GM19238 (cell line): Measurements from ENCODE around the gene EXOSC9.
"Not testable (repeated sequence)": the region's sequence is repeated elsewhere in the genome, so short reads cannot be mapped to it uniquely, and the experiment has no call there.

Experiments used
- DNase-seq: peaks from one replicate; pipeline ENCODE4 v3.0.0; 2011; ENCODE audit warnings: low spot score; ENCODE audit not compliant: insufficient read length

The EXOSC9 gene, protein sequence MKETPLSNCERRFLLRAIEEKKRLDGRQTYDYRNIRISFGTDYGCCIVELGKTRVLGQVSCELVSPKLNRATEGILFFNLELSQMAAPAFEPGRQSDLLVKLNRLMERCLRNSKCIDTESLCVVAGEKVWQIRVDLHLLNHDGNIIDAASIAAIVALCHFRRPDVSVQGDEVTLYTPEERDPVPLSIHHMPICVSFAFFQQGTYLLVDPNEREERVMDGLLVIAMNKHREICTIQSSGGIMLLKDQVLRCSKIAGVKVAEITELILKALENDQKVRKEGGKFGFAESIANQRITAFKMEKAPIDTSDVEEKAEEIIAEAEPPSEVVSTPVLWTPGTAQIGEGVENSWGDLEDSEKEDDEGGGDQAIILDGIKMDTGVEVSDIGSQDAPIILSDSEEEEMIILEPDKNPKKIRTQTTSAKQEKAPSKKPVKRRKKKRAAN

GRCh38 chr4:121800961-121801714, at the start of gene EXOSC9:
Gene EXOSC9 (plus strand): TSS chr4:121801323. CDS start chr4:121801425, 102 bp downstream.
- peak; percentile 48 for DNase-seq

DNA sequence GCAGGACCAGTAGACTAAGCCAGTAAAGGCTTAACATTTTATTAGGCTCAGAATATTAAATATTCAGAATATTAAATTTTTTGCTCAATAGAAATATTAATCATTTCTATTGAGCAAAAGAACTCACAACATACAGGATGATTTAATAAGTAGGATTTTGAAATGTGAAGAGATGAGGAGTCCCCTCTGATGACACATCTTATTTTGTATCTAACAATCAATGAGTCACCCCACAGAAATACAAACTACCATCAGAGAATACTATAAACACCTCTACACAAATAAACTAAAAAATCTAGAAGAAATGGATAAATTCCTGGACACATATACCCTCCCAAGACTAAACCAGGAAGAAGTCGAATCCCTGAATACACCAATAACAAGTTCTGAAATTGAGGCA, 49.0 kb upstream of the EXOSC9 start:
- not testable (repeated sequence) for DNase-seq

GRCh38 chr4:121758925-121759568, 42.1 kb upstream of the EXOSC9 start:
- DNase-seq: no peak

GRCh38 chr4:121760205-121760604, 40.9 kb upstream of the EXOSC9 start:
- DNase-seq: no peak

DNA sequence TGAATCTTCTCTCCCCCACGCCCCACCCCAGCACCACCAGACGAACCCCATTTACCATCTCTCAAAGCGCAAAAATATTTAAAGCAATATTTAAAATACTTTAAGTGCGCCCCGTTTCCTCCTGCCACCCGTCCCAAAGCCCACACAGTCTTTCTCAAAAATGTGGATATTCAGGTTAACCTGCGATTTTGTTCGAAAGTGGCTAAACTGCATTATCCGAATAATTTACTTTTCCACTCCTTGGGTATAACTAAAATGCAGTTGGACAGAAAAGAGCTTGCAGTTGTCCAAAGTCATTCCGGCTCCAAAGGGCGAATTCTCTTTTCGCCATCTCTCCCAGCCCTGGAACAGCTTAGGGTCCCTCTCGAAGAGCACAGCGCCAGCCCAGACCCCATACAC, 36.8 kb upstream of the EXOSC9 start:
- no peak for DNase-seq

GRCh38 chr4:121764702-121765367, 36.3 kb upstream of the EXOSC9 start, which contains the start of gene SMIM43:
Gene SMIM43 (minus strand): TSS chr4:121765164. CDS start chr4:121765105, 59 bp downstream.
- DNase-seq: no peak

- no peak for DNase-seq
These were observed 35.8 kb upstream of the EXOSC9 start for GRCh38 chr4:121765368-121765705.

DNA sequence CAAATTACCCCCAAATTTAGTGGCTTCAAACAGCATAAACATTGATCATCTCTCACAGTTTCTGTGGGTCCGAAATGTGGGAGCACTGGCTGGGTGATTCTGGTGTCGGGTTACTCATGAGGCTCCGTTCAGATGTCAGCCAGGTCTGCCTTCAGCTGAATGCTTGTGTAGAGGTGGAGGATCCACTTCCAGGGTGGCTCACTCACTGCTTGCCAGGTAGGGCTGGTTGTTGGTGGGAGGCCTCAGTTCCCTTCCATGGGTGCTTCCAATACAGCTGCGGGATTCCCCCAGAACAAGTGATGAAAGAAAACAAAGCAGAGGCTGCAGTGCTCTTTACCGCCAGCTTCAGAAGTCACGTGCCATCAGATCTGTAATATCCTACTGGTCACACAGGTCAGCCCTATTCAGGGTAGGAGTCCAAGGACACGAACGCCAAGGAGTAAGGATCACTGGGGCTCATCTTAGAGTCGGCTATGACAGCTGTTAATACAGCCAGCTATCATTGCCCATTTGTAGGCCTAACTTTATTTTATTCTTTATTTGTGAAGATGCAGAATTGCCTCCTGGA, 35.1 kb upstream of the EXOSC9 start:
- DNase-seq: no peak

DNA sequence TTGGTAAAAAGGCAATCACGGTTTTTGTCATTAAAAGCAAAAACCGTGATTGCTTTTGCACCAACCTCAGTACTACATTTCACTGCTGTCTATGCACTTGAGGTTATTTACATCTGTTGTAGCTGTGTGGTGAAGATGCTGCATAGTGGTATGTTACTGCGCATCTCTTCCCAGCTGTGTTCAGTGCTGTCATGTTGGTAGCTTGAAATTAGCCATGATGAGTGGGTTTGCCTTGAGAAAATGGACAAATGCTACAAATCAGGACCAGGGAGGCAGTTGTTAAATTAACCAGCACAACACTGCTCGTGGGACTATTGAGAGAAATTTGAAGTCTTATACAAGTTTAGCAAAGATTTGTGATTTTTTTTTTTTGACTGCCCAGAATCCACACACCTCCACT, 34.0 kb upstream of the EXOSC9 start:
- DNase-seq: no peak

DNA sequence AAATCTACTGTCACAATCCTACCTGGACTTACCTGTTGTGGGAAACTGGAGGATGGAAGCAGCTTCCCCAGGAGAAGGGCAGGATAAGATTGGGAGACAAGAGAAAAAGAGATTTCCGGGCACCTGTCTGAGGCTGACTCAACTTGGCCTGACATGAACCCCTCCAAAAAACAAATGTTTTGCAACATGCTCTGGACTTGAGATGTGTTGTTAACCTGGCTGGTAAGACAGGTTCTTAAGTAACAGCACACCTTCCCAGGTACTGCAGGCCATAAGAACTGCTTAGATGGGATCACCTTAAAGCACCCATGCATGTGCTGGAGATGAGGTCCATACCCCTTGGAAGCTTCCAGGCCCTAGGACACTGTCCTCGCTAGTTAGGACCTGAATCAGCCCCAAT, 31.8 kb upstream of the EXOSC9 start:
- no peak for DNase-seq

DNA sequence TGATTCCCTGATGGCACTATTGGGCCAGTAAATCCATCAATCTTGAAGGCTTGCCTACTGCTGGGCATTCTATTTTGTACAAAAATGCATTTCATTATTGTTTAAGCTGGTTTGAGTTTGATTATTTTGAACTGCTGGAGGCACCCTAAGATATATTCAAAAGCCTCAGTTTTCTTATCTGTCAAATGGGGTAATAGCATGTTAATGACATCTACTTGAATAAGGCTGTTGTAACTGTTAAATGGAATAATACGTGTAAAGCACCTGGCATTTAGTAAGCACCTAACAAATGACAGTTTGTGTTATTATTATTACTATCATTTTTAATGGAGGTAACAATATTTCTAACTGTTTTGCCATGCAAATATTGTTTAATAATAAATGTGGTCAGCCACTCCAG, 29.3 kb upstream of the EXOSC9 start:
- DNase-seq: no peak

DNA sequence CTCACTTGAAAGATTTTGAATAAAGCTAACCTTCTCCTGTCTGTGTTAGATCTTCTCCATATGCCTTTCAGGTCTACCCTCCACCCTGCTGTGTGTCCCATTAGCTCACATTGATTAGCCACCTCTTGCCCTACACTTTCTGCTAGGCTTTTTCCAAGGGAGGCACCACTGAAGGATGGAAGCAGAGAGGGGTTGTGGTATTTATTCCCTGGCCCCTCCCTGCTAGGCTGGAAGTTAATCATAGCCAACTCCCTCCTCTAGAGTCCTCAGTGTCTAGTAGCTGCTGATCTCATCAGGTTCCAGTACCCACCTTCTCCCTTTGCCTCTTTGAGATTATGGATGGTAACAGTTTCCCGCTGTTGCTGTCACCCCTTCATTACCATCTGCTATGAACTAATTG, 27.2 kb upstream of the EXOSC9 start:
- DNase-seq: no peak

GRCh38 chr4:121776610-121777401, 24.3 kb upstream of the EXOSC9 start:
- DNase-seq: no peak

GRCh38 chr4:121777625-121778024, 23.5 kb upstream of the EXOSC9 start:
- DNase-seq: no peak

GRCh38 chr4:121778991-121779628, 22.0 kb upstream of the EXOSC9 start:
- no peak for DNase-seq

DNA sequence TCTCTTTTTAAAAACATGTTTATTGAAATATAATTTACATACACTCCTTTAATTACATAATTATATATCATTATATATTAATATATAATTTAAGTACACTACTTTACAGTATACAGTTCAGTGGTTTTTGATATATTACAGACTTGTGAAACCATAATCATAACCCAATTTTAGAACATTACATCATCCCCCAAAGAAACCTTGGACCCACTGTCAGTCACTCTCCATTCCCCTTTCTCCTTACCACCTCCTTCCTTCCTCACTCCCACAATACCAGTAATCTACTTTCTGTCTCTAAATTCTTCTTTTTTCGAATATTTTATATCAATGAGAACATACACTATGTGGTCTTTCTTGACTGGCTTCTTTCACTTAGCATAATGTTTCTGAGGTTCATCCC, 17.9 kb upstream of the EXOSC9 start:
- DNase-seq: no peak

- DNase-seq: no peak
These were observed 16.7 kb upstream of the EXOSC9 start for GRCh38 chr4:121784401-121784800.

DNA sequence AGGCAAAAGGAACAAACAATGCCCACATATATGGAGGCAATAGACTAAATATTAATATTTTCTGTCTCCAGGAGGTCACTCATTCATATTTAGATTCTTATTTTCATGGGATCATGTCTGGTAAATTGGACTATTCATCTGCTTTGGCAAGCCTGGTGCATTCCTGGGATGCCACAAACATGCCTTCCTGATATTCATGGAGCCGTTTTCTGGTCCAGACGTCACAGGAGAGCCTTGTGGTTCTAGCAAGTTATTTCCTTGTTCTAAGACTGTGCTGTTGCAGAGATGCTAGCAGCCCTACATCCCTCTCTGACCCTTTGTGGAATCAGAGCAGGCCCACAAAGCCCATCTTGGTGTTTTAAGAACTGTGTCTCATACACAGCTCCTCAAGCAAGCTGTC, 16.1 kb upstream of the EXOSC9 start:
- DNase-seq: no peak

DNA sequence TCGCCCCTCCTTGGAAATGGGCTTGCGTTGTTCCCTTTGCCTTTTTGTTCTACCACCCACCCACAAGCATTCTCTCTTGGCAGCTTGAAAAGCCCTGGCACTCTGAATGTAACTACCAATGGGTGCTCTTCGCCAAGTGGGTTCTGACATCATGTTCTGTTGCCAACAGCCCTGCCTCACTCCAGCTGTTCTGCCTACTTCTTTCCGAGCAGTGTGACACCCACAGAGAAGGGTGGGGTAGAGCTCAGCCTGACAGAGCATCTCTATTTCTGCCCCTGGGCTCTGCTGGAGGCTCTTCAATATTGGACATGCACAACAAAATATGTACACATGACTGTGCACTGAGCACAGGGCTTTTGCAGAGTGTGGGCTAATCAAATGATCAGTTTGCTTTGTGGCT, 15.6 kb upstream of the EXOSC9 start:
- no peak for DNase-seq

DNA sequence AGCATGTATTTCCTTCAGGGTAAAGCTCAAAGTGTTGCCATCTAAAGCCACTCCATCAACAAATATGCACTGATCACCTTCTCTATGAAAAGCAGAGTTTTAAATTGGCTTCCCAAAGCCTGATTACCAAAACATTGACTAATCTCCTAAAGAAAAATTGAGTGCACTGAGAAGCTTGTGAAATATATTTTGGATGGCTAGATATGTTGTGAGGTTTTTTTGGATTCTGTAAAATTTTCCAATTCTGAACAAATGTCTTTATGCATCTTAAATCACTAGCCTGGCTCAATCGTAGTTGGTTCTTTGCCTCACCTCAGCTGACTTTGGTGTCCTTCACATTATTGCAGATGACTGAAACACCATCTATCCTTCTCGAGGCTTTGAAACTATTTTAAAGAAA, 14.9 kb upstream of the EXOSC9 start:
- DNase-seq: no peak
